Activated CD4-positive, alpha-beta T cell treated with anti-CD3 and anti-CD28 coated beads, Interleukin-2, Interleukin-6, amounts not matched to agents 100 ng/mL and 50 ng/mL, durations not matched to agents 16 hours and 8 hours (primary cell): ENCODE results near the gene INSIG1.

ENCODE experiments used
- DNase-seq: peaks from one replicate; pipeline ENCODE4 v3.0.0-alpha.2; 2020

INSIG1 gene

DNA sequence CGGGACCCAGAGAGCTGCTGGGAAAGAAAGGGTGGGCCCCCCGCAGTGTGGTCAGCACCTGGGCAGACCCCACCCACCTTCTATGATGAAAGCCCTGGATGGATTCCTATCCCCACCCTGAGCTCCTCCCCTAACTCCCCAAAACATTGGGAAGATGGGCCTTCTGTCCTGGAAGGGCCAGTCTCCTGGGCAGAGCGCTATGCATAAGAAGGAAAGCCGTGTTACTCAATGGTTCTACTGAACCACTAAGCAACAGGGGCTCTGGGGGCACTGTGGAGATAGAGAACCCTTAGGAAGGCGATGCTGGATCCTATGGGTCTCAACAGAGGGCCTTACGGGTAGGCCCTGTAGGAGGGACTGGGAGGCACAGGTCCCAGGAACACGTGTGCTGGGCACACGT, 30.7 kb upstream of the INSIG1 start:
- no peak for DNase-seq

GRCh38 chr7:155267436-155267835, 30.2 kb upstream of the INSIG1 start:
- no peak for DNase-seq

- DNase-seq = no peak
Observed at GRCh38 chr7:155268211-155268610, 29.5 kb upstream of the INSIG1 start.

DNA sequence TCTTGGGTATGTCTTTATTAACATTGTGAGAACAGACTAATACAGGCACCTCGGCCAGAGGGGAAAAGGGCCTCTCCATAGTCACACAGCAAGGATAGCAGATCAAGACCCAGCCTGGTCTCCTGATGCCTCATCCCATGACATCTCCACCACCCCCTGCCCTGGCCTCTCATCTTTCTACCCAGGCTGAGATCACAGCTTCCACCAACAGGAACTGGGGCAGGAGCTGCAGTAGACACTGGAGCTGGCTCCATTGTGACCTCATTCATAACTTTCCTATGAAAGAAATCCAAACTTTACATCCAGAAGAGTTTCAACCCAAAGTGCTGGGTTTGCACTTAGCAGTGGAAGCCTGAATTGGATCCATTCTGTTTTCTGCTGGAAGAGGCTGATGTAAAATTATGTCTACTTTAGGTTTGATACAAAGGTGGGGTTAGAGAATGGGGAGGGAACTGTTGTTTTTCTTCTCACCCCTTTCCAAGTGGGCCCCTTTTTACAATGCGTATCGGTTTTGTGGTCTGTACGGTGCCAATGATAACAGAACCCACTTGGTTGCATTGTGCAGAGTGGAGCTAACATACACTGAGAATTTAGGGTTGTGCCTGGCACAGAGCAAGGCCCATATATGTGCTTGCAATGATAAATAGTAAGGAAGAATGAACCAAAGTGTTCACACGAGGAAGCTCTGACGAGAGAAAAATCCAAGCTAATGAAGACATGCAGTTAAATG, 28.6 kb upstream of the INSIG1 start:
- no peak for DNase-seq

GRCh38 chr7:155269766-155270585, 27.7 kb upstream of the INSIG1 start:
- DNase-seq = no peak

GRCh38 chr7:155270861-155271260, 26.8 kb upstream of the INSIG1 start:
- DNase-seq = no peak

DNA sequence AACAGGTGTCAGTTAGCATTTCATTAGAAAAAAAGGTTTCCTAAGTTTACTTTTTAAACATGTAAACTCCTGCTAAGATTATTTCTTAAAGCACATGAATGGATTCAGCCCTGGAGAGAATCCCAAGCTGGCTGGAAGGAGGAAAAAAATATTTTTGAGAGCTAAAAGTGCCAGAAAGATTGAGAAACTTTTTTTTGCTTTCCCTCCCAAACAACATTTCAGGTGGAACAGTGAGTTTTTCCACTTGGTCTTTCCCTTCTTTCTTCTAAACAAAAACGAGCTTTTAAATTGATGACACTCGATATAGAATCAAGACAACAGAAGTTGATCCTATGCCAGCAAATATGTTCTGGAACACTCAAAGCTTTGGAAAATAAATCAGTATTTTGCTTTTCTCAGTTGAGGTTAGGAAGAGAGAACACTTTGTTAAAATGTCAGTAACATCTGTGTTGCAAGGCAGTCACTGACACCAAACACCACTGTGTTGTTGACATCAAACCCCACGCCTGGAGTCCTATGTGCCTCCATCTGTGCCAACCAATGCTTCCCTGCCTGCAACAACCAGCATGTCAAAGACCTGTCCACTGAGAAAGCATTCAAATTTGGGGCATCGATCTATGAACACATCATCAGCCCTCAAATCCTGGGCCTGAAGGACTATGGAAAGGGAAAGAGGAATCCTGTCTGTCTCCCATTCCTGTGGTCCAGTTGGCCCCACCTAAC, 22.9 kb upstream of the INSIG1 start:
- no peak for DNase-seq

DNA sequence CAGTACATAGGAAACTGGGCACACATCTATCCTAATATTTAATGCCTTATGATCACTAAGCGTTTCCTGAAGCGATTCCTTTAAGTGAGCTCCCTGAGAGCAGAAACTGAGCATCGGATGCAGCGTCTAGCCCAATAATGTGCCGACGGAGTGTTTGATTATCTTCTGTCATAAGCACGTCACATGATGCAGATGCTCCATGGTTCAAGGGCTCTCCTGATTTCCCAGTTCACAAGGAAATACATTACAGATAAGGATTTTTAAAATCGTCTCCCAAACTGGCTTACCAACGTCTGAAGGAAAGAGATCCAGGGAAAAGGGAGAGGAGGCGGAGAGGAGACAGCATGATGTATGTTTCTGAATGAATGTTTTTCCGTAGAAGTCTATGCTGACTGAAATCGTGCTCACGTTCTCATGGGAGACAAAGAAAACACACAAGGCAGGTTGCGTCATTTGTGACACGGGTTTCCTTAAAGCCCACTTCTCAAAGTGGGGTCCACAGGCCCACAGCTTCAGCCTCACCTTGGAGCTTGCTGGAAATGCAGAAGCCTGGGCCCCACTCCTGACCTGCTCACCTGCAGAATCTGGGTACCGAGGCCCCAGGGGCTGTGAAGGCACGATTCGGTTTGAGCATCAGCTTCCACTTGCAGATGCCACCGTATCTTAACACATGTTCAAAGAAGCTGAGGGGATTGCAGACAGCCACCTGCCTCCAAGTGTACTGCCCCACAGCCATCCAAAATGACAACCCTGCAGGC, 21.5 kb upstream of the INSIG1 start:
- DNase-seq = no peak

DNA sequence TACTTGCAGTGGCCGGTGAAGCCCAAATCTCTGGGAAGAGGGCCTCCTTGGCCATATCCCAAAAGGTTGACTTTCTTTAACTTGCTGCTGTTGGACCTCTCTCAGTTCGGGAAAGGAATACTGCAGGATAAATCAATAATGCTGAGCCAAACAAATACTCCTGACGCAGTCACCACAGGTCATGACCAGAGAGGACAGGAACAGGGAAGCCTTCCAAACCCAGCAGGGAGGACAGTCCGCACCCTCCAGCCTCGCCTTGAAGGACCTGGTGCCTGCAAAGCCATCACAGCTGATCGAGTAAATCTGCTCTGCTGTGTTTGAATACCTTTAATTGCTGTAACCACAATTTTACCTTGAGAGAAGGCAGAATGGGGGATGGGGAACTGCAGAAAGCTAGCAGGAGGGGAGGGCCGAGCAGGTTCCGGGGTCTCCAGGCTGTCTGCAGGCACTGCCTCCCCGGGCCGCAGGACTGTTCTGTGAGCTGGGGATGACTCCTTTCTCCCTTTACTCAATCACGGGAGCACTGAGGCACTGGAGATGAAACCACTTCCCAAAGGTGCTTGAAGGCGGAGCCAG, 20.8 kb upstream of the INSIG1 start:
- no peak for DNase-seq

GRCh38 chr7:155277385-155277994, 20.2 kb upstream of the INSIG1 start:
- DNase-seq = peak; percentile 79

DNA sequence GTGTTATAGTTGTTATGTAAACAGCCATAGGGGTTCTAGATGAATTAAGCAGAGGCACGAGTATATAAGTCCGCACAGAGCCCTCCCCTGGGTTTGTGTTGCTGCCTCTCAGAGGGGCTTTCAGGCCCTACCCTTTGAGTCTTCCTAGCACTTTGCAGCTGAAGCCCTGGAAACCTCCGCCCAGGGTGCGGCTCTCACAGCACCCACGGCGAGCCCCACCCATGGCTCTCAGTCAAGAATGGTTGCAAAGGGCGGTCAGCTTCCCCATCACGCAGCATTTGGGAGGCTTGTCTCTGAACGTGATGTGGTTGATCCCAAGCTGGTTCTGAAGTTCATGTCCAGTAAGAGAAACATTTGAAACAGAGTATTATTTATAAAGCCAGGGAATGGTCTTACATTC, 18.8 kb upstream of the INSIG1 start:
- no peak for DNase-seq

DNA sequence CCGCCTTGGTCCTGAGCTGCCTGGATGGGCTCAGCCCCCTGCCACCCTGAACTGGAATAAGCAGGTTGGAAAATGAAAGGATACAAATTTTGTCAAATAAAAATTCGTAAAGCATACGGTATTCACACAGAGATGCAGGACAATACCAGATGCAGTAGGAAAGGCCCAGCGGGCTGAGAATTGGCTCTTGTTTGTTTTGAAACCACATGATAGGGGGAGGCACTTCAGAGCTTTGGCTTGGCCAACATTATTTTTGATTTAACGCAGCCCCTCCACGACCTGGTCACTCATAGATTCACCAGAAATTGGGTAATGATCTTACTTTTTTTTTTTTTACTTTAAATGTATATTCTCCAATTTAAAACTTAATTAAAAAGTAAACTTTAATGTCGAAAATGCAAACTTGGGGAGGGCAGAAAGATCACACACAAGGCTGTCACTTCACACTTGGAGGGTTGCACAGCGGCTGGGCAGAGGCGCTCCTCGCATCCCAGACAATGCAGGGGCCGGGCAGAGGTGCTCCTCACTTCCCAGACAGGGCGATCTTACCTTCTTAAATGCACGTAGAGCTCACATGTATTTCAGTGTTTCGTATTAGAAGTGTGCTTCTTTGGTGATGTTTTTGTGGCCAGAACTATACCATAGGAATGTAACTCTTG, 17.8 kb upstream of the INSIG1 start:
- DNase-seq = no peak

DNA sequence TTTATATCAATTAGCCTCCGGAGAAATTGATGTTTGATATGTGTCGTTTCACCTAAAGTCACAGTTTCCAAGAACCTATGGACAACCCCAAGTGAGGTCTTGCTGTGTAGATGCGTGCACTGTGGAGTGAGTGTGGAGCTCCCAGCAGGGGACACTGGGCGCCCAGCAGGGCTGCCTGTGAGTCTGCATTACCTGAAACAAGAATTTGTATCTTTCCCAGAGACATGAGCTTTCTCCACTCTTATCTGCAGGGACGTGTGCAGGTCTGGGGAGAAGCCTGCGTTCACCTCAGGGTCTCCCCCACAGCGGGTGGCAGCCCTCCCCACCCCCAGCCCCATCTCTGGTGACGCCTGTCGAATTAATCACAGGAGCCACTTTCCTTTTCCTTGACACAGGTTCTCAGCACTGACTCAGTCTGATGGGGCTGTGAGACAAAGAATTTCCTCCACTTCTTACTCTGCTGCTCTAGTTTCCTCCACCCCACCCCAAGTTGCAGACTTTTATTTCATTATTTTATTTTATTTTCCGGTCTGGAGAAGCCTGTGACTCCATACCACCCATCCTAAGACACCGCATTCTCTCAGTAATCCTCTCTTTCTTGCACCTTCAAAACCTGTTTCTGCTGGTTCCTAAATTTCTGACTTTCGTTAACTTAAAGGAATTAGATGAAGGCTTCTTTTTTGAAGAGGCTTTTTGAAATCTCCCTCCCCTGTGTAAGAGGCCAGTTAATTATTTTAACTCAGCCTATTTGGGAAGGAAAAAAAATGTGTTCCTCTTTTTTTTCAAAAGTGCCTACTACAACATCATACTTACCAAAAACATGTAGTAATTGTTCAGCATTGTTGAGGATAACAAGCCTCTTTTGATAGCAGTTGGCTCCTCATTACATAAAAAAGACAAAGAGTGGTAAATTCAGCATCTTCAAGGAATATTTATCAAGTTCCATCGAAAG, 17.0 kb upstream of the INSIG1 start:
- peak; percentile 37 for DNase-seq

GRCh38 chr7:155281398-155281969, 16.2 kb upstream of the INSIG1 start:
- DNase-seq = no peak

DNA sequence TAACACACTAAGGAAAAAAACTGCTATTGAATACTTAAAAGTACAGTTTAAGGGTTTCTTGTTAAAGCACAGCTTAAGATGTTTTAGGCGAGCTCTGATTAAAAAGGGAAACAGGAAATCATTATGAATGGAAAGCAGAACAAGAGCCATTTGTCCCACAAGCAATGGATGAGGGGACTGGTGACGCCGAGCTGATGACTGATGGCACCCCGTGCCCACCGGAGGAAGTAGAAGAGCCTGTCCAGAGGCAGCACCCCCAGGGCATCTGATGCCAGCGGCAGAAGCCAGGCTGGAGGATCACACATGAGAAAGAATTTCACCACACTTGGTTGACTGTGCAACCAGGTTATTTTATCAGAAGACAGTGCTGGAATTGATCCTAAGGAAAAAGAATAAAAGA, 15.0 kb upstream of the INSIG1 start:
- peak; percentile 43 for DNase-seq

DNA sequence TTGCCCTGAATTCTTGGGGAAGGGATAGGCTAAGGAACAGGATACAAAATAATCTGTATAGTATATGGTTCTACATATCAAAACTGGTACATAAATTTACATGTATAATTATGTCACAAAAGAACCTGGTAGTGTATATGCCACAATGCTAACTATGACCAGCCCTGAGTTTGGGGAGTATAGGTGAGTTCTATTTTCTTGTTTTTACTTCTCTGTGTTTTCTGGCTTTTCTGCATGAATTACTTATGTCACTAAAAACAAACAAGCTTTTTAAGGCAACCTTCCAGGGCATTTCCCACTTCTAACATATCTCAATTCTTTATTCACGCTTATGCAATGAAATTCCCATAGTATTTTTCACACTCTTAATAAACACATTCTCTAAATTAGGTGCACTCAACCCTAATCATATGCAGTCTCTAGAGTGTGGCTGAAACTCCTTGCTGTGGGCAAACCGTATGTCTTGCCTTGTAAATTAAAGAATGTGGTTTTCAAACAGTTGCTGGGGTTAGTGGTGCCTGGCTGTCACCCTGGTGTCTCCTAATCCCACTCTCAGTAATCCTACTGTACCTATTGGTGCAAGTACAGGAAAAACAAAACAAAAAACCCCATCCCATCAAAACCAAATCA, 14.0 kb upstream of the INSIG1 start:
- peak; percentile 87 for DNase-seq

DNA sequence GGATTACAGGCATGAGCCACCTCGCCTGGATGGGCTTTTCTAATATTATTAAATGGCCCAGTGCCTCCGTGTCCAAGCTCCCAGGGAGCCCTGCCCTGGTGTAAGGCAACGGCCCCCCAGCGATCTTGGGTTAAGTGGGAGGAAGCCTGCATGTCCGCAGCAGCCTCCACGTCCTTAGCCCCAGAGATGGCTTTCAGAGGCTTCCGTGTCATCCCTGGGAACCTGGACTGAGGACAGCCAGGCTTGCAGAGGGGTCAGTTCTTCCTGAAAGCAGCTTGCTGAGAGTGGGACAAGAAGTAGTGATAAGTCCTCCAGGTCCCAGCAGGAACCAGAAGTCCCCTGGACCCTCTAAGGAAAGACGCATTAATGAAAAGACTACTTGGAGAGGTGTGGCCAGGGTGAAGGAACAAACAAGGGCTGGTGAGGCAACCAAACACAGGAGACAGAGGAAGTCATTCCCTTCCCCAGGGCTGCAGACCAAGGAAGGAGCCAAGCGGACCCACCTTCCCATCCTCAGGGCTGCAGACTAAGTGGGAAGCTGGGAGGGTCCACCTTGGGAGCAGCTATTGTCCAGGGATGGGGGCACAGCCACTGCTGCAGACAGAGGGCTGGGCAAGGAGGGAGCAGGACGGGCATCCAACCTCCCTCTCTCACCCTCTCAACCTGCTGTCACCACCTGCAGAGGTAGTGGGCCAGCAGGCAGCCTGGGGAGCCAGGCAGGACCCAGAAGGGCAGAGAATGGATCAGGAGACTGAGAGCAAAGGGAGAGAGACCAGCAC, 13.0 kb upstream of the INSIG1 start:
- DNase-seq = no peak

DNA sequence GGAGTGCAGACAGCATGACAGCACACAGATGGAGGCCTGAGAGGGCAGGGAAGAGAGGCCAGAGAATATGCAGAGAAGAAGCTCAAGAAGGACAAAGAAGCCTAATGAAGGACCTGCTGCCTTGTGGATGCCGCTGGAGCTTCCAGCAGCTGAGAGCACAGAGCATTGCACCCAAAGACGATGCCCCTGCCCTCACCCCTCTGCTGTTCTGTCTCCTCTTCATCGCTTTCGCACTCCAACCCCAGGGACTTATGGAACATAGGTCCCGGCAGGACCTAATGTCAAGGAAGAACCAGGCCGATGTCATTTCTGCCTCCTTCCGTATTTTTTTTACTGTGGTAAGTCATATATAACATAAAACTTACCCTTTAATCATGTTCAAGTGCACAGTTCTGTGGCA, 12.3 kb upstream of the INSIG1 start:
- no peak for DNase-seq

- no peak for DNase-seq
Observed at GRCh38 chr7:155285833-155286232, 11.8 kb upstream of the INSIG1 start.
